GM12801 (cell line): ENCODE measurements around the gene ARMC12.

Experiments used
- TF ChIP-seq, protein P1 (sequence below): IDR thresholded peaks from one replicate; pipeline ENCODE4 v1.5.1; 2011; ENCODE audit warnings: control low read depth; ENCODE audit not compliant: insufficient read length; ENCODE audit errors: extremely low read depth

The ARMC12 gene

GRCh38 chr6:35727231-35727934 is 9.4 kb upstream of the ARMC12 start:
- TF ChIP-seq, protein P1, sequence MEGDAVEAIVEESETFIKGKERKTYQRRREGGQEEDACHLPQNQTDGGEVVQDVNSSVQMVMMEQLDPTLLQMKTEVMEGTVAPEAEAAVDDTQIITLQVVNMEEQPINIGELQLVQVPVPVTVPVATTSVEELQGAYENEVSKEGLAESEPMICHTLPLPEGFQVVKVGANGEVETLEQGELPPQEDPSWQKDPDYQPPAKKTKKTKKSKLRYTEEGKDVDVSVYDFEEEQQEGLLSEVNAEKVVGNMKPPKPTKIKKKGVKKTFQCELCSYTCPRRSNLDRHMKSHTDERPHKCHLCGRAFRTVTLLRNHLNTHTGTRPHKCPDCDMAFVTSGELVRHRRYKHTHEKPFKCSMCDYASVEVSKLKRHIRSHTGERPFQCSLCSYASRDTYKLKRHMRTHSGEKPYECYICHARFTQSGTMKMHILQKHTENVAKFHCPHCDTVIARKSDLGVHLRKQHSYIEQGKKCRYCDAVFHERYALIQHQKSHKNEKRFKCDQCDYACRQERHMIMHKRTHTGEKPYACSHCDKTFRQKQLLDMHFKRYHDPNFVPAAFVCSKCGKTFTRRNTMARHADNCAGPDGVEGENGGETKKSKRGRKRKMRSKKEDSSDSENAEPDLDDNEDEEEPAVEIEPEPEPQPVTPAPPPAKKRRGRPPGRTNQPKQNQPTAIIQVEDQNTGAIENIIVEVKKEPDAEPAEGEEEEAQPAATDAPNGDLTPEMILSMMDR, result no peak

- TF ChIP-seq, protein P1, result no peak
Measured at GRCh38 chr6:35727935-35728682, 8.7 kb upstream of the ARMC12 start.

- TF ChIP-seq, protein P1, result no peak
Measured at GRCh38 chr6:35728683-35729678, 7.9 kb upstream of the ARMC12 start.

- TF ChIP-seq, protein P1, result no peak
Measured at GRCh38 chr6:35729722-35730121, 7.1 kb upstream of the ARMC12 start.

GRCh38 chr6:35730745-35731413 is 6.0 kb upstream of the ARMC12 start:
- TF ChIP-seq, protein P1, result no peak

GRCh38 chr6:35731414-35731735 is 5.5 kb upstream of the ARMC12 start:
- TF ChIP-seq, protein P1, result no peak
